Renal pelvis (tissue), 4 donors: ENCODE data around the gene NRG2. TPM values are rescaled to one million over a fixed set of nuclear protein-coding genes. Genes with fewer than 3 reads are reported as not detected.

Experiments
- DNase-seq: peaks from one replicate; pipeline ENCODE4 v3.0.0-alpha.2; 2013
- polyA plus RNA-seq, 3 donors: library from polyadenylated mRNA; unstranded; fragments of 120-200 nt; gene quantifications; one replicate each; pipeline ENCODE4 v1.2.1, GENCODE V29; 2013; ENCODE audit not compliant: insufficient read length in 3 of 3

NRG2 gene
- polyA plus RNA-seq, 3 donors = 1.1 to 1.8 (median 1.8) TPM

- no peak for DNase-seq
Observed at GRCh38 chr5:139949710-139950109, 93.4 kb downstream of the NRG2 start.

GRCh38 chr5:139947727-139948126 lies 95.4 kb downstream of the NRG2 start:
- no peak for DNase-seq

GRCh38 chr5:139946440-139946839 lies 96.7 kb downstream of the NRG2 start:
- DNase-seq = no peak

- DNase-seq = no peak
Observed at GRCh38 chr5:139946006-139946405, 97.1 kb downstream of the NRG2 start.

- no peak for DNase-seq
Observed at GRCh38 chr5:139942243-139942642, 100.9 kb downstream of the NRG2 start.

- no peak for DNase-seq
Observed at GRCh38 chr5:139930406-139930805, 112.7 kb downstream of the NRG2 start.

- no peak for DNase-seq
Observed at GRCh38 chr5:139926797-139927503, 116.1 kb downstream of the NRG2 start.

GRCh38 chr5:139925650-139926640 lies 117.2 kb downstream of the NRG2 start:
- DNase-seq = no peak

- DNase-seq = no peak
Observed at GRCh38 chr5:139925216-139925562, 117.9 kb downstream of the NRG2 start.

GRCh38 chr5:139924294-139925215 lies 118.5 kb downstream of the NRG2 start:
- DNase-seq = no peak

GRCh38 chr5:139919308-139919707 lies 123.8 kb downstream of the NRG2 start:
- DNase-seq = no peak

- no peak for DNase-seq
Observed at GRCh38 chr5:139915834-139916233, 127.3 kb downstream of the NRG2 start.

GRCh38 chr5:139915266-139915665 lies 127.8 kb downstream of the NRG2 start:
- DNase-seq = no peak

GRCh38 chr5:139914218-139914807 lies 128.8 kb downstream of the NRG2 start:
- DNase-seq = no peak

- no peak for DNase-seq
Observed at GRCh38 chr5:139912804-139913203, 130.3 kb downstream of the NRG2 start.

- no peak for DNase-seq
Observed at GRCh38 chr5:139912158-139912557, 130.9 kb downstream of the NRG2 start.

- no peak for DNase-seq
Observed at GRCh38 chr5:139911425-139912120, 131.5 kb downstream of the NRG2 start.

- DNase-seq = no peak
Observed at GRCh38 chr5:139910901-139911300, 132.2 kb downstream of the NRG2 start.

- DNase-seq = no peak
Observed at GRCh38 chr5:139910036-139910435, 133.1 kb downstream of the NRG2 start.

GRCh38 chr5:139908749-139909148 lies 134.3 kb downstream of the NRG2 start:
- DNase-seq = no peak

GRCh38 chr5:139906661-139907060 lies 136.4 kb downstream of the NRG2 start:
- DNase-seq = no peak
